ENCODE data around the gene WSCD2.
A peak's percentile ranks its signal among the peaks of the same experiment; 100 is the strongest.

The WSCD2 gene

DNA sequence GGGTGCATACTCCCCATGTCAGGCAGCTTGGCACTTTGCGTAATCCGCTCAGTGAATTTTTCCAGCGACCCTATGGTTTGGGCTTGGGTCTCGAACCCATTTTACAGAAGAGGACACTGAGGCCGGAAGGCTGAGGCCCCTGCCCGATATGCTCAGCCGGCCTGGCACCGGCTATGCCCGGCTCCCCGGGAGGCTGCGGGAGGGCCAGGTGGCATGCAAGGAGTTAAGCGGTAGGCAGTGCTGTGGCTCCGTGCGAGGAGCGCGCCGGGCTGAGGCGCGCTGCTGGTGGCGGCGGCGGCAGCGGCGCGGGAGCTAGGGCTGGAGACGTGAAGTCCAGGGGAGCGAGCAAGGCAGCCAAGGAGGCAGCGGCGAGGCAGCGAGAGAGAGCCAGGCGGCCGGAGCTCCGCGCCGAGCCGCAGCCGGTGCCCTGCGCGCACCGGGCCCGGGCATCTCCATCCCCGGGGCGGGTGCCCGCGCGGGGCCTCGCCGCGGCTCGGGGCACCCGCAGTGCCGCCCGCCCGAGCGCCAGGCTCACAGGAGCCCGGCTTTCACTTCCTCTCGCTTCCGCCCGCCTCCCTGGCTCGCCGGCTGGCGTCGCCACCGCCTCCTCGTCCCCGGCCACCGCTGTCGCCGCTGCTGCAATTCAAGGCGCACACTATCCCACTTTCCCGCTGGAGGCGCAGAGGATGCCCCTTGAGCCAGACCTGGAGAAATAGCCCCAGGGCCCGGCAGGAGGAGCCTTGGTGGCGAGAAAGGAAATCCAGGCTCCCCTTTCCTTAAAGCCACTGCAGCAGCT lies at the start of gene WSCD2:
Gene WSCD2, plus strand, starts transcription at position 272 of the 796 bp plus-strand sequence. CDS start 66,545 bp downstream, outside the sequence.
- peak; percentile 9 for DNase-seq (ENCODE audit: low read depth)

DNA sequence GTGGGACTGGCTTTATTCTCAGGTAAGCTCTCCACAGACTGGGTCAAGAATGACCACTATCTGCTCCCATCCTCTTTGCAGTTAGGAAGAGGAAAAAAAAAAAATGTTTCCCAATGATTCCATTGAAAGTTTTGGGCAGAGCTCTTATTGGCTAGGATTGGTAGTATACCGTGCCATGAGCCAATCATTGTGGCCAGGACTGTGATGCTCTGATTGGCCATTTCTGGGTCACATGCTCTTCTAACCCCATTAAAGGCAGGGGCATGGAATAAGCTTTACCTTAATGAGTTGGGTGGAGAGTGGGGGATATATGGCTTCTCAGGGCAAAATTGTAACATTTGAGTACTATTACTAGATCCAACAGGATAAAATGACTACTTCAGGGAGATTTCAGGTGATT lies 49.4 kb upstream of the WSCD2 start:
- no peak for DNase-seq (ENCODE audit: low read depth)

DNA sequence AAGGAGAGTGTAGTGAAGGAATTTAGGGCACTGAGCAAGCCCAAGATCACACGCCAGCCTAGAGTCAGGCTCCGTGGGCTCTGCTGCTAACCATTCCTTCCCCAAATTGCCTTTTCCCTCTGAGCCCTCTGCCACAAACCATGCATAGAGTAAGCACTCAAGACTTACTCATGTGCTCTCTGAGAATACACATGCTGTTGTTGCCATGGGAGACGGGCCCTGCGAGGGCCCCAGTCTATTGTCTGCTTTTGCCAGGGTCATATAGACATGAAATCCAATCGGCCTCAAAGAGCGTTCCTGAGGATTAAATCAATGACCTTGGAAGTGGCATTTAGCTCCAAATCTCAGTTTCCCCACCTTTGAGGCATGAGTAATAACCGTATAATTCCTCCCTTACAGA lies 48.7 kb upstream of the WSCD2 start:
- no peak for DNase-seq (ENCODE audit: low read depth)

DNA sequence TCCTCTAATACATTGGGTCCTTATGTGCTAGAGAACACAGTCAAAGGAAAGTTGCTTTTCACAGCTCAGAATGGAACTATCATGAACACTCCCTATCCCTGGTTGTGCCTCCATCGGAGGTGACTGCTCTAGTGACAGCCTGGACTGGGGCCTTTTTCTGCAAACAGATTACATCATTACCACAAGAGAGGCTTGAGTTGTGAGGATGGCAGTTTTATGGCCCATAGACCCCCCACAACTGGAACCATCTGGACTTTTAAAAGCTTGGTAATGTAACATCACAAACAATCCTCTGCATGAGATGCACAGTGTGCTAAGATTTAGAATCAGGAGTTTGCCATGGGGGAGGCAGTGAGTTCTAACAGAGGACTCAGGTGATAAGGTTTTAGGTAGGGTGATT lies 46.6 kb upstream of the WSCD2 start:
- no peak for DNase-seq (ENCODE audit: low read depth)

DNA sequence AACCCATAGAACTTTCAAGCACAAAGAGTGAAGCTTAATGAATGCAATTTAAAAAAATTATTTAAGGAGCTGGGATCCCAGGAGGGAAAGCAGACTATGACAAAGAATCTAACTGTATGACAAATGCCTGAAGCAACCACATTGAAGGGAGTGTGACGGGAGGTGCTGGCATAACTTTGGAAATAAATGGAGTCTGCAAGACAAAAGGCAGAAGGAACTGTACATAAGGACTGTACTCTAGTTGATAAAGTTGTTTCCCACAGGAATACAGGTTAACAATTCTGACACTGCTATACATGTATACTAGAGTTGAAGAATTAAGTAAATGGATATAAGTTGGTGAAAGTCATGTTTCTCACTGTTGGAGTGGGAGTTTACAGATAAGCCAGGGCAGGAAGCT lies 41.2 kb upstream of the WSCD2 start:
- no peak for DNase-seq (ENCODE audit: low read depth)

DNA sequence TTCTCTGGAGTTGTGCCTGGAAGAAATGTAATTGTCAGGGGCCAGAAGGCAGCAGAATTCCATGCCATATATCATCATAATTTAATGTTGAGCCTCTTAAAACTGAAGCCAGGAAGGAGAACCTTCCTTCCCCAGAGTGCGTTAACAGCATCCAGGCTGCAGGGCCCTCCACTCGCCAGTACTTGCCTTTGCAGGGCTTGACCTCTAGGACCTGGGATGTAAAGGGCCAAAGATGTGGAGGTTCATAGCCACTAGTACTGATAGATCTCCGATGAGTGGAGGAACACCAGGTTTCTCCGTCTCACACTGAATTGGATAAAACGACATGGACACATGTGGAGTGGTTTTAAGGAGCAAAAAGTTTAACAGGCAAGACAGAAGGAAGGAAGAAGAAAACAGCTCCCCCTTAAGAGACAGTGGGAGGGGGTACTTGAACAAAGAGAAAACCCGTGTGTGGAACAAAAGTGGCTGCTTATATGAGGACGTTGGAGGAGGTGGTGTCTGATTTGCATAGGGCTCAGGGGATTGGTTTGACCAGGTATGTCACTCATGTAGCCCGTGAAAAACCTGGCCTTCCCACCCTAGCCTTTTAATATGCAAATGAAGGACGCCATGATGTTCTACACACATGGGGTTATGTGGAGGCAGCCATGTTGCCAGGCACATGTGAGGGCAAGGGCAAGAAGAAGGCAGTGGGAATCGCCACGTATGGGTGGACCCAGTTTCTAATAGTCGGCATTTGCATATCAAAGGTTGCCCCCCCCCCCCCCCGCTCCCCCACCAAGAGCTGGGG lies 38.8 kb upstream of the WSCD2 start:
- DNase-seq (ENCODE audit: low read depth), result no peak

DNA sequence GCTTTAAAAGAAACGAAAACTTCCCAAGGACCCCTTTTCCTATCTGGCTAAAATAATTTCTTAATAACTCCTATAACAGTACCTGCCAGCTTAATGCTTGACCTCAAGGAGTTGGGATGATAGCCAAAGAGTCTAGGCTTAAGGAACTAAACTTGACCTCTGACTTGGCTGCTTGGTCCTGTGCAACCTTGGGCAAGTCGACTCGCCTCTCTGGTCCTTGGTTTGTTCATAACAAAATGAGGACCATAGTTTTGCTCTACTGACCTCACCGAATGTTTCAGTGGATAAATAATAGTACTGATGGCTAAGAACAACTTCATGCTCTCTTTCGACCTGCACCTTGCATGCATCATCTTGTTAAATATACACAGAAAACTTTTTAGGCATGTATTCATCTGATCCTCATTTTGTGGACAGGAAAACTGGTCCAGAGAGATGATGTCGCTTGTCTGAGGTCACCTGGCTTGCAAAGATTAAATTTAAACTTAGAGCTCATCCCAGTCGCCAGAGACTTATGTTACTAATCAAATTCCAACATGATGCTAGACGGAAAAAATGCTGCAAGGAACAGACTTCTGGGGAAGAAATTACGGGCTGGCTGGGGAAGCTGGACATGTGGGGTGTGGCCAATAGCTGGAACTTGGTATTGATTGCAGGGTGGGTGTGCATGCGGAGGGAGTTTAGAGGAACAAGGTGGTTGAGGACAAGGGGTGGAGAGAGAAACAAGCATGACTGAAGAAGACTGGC lies 38.0 kb upstream of the WSCD2 start:
- DNase-seq (ENCODE audit: low read depth), result no peak

DNA sequence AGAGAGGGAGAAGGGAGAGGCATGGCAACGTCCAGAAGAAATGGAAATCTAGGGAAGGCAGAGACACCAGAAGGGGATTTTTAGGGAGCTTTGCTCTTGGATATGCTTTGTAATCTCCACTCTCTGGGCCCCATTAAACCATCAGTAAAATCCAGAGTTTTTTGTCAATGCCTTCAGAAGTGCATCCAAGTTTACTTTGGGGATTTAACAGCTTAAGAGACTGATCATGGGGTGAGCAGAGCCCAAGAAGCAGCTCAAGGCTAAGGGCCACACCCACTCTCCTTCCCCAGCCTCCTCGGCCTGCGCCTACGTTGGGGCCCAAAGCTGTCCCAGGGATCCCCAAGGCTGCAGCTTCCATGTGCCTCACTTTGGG lies 37.4 kb upstream of the WSCD2 start:
- no peak for DNase-seq (ENCODE audit: low read depth)

DNA sequence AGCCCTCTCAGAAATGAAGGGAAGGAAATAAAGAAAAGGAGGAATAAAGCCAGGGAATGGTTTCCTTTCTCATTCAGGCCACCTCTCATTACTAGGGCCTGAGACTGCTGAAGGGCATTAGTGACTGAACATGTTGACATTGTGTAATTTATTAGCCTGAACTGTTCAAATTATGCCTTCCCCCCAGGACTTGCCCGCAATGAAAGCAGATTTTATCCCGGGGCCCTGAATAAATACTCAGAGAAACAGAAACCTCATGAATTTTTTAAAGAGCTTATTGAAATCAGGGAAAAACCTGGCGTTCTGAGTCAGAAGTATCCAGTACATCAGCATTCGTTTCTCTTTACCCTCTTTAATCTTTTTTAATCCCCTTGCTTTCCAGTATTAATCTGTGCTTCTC lies 35.9 kb upstream of the WSCD2 start:
- no peak for DNase-seq (ENCODE audit: low read depth)

DNA sequence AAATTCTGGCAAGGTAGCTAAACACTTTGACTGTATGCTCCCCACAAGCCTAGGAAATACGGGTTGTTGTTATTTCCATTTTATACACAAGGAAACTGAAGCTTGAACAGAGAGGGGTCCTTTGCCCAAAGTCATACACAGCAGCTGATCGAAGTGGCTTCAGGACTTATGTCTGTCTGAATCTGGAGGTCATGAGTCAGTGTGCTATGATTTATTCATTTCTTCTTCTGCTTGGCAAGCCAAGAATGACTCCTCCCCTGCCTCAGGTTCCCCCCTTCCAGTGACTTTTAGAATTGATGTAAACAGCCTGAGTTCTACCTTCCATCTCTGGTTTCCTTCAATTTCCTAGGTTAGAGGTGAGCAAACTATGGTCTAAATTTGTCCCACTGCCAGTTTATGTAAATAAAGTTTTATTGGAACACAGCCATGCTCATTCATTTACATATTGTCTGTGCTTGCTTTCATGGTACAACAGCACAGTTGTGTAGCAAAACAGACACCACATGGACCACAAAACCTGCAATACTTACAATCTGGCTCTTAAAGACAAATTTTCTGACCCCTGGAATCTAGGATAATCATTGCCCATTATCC lies 34.9 kb upstream of the WSCD2 start:
- no peak for DNase-seq (ENCODE audit: low read depth)

DNA sequence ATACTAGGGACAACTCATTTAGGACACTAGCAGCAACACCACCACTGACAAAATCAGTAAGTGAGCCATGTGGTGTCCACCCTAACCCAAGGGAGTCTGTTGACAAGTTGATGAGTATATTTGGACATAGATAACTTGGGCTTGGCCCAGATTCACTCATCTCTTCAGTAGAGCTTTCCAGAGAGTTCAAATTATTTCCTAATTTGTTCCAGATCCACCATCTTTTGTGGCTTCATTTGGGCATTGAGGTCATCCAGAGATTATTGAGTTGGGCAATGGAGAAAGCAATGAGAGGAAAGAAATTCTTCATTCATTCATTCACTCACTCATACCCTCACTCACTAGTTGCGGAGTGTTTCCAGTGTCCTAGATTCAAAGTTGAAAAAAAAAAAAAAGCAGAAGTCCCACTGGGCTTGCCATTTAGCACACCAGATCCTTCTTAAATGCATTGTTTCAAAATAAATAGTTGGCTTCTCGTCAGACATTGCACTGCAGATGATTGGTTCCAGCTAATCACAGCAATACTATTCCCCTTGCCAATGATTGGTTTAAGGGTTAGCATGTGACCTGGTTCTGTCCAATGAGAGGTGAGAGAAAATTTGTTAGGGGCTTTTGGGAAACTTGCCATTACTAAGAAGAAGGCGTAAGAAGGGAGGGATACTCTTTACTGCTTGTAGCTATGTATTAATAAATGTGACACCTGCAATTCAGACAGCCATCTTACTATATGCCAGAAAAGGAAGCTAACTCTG lies 31.8 kb upstream of the WSCD2 start:
- DNase-seq (ENCODE audit: low read depth), result no peak

DNA sequence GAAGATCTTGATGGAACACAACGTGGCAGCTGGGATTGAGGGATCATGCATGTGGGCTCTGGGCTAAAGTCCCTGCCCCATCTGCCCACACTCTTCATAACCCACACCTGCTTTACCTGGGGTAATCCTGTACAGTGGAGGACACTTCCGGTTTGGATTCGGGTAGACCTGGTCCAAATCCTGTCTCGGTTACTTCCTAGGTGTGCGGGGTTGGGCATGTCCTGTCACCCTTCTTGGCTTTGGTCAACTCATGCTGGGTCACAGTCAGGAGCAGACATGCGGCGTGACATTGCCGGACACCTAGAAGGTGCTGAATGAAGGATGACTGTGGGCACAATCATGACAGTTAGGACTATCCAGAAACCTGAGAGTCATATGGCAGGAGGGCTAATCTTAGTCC lies 30.7 kb upstream of the WSCD2 start:
- no peak for DNase-seq (ENCODE audit: low read depth)

DNA sequence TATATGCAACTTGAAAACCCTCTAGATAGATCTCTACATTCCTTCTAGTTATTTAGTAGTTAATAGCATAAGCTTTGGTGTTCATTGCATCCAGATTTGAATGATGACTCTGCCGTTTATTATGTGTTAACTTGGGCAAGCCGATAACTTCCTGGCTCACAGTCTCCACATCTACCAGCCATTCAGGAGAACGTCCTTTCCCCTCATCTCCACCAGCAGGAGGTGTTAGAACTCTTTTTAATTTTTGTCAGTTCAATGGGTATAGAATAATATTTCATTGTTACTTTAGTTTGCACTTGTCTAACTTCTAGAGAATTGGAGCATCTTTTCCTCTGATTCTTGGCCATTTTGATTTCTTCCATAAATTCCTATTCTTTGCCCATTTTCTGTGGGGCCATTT lies 30.0 kb upstream of the WSCD2 start:
- DNase-seq (ENCODE audit: low read depth), result no peak

DNA sequence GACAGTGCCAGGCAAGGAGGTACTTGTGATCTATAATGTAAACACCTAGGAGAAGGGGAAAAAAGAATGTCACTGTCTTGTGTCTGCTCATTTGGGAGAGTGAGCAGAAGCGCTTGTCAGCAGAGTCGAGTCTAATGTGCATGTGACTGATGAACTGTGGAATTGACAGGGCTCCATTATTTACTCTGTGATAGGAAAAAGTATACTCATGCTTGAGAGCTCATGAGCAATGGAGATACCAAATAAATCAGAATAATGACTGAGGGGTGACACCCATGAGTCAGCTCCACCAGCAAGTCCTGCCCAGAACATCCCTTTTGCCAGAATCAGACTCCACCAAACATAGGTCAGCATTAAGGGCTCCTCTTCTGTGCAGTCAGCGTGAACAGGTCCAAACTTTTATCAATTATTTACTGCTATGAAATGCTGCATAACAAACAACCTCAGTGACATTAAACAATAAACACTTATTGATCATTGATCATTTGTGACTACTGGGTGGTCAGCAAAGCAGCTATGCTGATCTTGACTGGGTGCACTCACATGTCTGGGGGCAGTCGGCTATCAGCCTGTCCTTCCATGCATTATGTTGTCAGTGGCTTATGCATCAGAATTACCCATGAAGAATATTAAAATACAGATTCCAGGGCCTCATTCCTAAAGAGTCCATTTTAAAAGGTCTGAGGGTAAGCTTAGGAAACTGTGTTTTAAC lies 29.2 kb upstream of the WSCD2 start:
- DNase-seq (ENCODE audit: low read depth), result no peak

DNA sequence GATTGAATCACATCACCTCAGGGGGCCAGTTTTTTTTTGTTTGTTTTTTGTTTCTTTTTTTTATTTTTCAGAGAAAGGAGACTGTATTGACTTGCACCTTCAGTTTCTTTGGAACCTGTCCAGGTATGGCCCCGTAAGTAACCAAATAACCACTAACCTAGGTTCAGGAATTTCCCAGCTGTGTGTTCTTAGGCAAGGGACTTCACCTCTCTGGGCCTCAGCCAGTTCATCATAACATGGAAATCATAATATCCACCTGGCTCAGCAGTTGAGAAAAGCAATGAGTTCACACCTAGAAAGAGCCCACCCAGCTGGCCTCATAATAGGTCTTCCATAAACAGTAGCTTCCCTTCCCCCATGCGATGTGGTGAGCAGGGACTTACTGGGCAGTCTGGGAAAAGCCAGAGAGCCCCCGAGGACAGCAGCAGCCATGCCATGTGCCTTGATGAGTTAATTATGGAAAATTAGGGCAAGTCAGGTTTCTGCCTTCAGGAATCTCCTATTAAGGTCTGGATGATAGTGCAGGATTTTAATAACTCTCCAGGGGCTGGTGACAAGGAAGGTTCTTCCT lies 27.4 kb upstream of the WSCD2 start:
- DNase-seq (ENCODE audit: low read depth), result no peak

DNA sequence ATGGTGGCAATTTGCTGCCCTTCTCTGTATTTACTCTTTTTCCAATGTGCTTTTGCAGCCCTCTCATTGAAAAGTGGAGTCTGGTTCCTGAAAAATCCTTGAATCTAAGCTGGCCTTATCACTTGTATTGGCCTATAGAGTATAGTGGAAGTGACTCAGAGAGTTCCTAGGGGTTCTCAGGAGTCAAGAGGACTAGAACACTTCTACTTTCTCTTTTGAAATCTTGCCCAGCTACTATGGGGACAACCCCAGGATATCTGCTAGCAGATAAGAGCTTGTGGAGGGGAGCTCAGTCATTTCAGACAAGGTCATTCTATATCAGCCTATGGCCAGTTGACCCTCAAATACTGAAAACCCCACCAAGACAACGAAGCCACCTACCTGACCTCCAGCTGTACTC lies 26.7 kb upstream of the WSCD2 start:
- no peak for DNase-seq (ENCODE audit: low read depth)

DNA sequence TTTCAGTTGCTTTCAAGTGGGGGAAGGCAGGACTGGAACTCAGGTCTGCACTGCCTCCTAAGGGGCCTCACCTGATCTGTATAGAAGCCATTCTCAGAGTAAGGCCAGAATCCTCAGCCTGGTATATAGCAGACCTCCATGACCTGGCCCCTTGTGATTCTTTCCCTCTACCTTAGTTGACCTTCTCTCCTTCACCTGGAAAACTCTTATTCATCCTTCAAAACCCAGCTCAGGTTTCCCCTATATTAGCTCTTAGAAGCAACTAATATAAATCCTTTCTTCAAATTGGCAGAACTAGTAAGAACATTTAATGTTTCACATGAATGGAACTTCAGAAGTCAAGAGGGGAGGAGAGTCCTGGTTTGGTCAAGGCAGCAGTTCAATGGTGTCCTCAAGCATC lies 26.0 kb upstream of the WSCD2 start:
- no peak for DNase-seq (ENCODE audit: low read depth)

DNA sequence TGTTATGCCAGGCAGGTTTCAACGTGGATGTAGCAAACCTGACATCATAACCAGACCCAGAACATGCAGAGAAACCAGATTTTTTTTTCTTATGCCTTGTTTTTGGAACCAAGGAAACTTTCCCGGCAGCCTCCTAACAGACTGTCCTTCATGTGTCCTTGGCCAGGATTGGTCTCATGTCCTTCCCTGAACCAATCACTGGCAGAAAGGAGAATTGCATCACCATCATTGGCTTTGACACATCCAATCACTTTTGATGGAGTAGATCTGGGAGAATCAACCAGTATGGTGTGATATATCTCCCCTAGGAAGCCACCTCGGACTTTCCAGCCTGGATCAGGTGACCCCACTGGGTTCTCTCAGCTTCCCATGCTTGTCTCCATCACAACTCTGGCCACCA lies 25.6 kb upstream of the WSCD2 start:
- no peak for DNase-seq (ENCODE audit: low read depth)

DNA sequence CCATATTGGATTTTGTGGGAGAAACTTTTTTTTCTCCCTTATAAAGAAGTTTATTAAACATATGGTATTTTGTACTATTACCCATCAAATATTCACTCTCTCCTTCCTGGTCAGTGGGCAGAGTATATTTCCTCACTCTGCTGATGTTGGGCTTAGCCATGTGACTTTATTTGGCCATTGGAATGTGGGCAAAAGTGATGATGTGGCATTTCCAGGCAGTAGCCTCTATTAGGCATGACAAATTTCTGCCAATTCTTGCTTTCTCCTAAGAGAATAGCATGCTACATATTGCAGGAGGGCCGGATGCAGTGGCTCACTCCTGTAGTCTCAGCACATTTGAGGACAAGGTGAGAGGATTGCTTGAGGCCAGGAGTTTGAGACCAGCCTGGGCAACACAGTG lies 24.4 kb upstream of the WSCD2 start:
- no peak for DNase-seq (ENCODE audit: low read depth)

DNA sequence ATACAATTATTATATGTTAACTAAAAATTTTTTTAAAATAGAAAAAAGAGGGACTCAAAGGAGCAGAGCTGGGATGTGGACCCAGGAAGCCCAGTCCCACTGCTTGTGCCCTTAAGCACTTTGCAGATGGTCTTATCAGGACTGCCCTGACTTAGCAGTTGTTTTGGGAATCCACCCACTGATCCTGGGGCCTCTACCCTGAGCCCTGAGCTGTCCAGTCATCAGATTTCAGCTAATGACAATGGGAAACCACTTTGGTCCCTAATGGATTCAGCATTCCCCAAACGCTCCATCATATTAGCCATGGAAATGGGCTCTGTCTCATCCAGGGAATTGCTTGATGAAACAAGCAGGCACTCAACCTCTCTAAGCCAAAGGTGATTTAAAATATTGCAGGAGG lies 22.5 kb upstream of the WSCD2 start:
- DNase-seq (ENCODE audit: low read depth), result no peak

DNA sequence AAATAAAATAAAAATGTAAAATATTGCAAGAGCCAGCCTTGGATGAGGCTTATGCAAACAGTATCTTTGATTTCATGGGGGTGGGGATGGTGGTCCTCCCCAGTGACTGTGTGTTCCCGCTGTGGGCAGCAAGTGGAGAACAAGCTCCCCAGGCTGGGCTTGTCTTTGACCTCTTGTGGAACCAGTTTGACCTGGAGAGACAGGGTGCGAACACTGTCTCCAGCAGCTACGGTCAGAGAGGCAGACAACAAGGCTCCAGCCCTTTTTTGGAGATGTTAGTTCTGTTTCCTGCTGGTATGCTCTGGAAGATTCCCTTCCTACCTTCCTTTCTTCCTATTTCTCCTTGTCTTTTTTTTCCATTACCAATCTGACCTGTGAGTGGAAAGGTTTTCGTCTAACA lies 21.8 kb upstream of the WSCD2 start:
- DNase-seq (ENCODE audit: low read depth), result no peak
